Activated CD8-positive, alpha-beta T cell treated with anti-CD3 and anti-CD28 coated beads for 36 hours (primary cell): ENCODE results near the gene ESYT3. TPM values are rescaled to one million over a fixed set of nuclear protein-coding genes. Genes with fewer than 3 reads are reported as not detected.
"Not testable (repeated sequence)": the region's sequence is repeated elsewhere in the genome, so short reads cannot be mapped to it uniquely, and the experiment has no call there.

ENCODE experiments used
- ATAC-seq: fragments of 200-7000 bp; cut with Tn5 transposase; one replicate; pipeline ENCODE4 v1.10.0; 2021; ENCODE audit warnings: mild to moderate bottlenecking, moderate library complexity
- CTCF ChIA-PET: fragments of 350-600 bp; sonication (Branson Sonifier 250); formaldehyde crosslinking; loops from one replicate; lab custom pipeline; 2021; ENCODE audit warnings: antibody characterized with exemption; lab: Charles Lee
- POLR2A ChIA-PET: fragments of 350-600 bp; sonication (Branson Sonifier 250); formaldehyde crosslinking; loops from one replicate; lab custom pipeline; 2021; ENCODE audit warnings: antibody characterized with exemption; lab: Charles Lee
- DNase-seq: peaks from one replicate; pipeline ENCODE4 v3.0.0-alpha.2; 2020
- H3K27ac Mint-ChIP-seq: one replicate; pipeline ENCODE4 v1.8.0; 2021; ENCODE audit warnings: mild to moderate bottlenecking, mixed read lengths
- H3K27me3 Mint-ChIP-seq: one replicate; pipeline ENCODE4 v1.8.0; 2021; ENCODE audit warnings: mixed read lengths
- H3K36me3 Mint-ChIP-seq: one replicate; pipeline ENCODE4 v1.8.0; 2021; ENCODE audit warnings: low read depth, mixed read lengths
- H3K4me1 Mint-ChIP-seq: one replicate; pipeline ENCODE4 v1.8.0; 2021; ENCODE audit warnings: low read depth, mixed read lengths
- H3K4me3 Mint-ChIP-seq: one replicate; pipeline ENCODE4 v1.8.0; 2021; ENCODE audit warnings: mild to moderate bottlenecking, moderate library complexity, mixed read lengths
- H3K9me3 Mint-ChIP-seq: one replicate; pipeline ENCODE4 v1.8.0; 2021; ENCODE audit warnings: mixed read lengths
- intact Hi-C: fragments of 100-400 bp; cut with micrococcal nuclease; formaldehyde crosslinking; loops from one replicate; pipeline ENCODE4 v1.10.0; 2022
- total RNA-seq, 2 experiments: library from RNA; stranded (reverse); gene quantifications; one replicate each; pipeline ENCODE4 v1.2.3, GENCODE V29; 2021
- TF ChIP-seq, protein P1 (sequence below): fragments of 200-600 bp; IDR thresholded peaks from one replicate; pipeline ENCODE4 v1.8.0; 2022; ENCODE audit warnings: antibody characterized with exemption, mild to moderate bottlenecking

Gene ESYT3
- total RNA-seq, 2 experiments from 2014 or later: 0.09 to 0.16 TPM

- no peak overlapping the region for H3K27ac Mint-ChIP-seq
- ChIA-PET POLR2A (interaction anchor here (1.0 kb wide), 1 partner anchor 12 kb away, joined by 3 read pairs; no protein-coding TSS in a partner anchor), CTCF (interaction anchor here (2.9 kb wide), 1 partner anchor 9 kb away, joined by 19 read pairs; no protein-coding TSS in a partner anchor)
- no peak overlapping the region for H3K4me3 Mint-ChIP-seq
- H3K9me3 Mint-ChIP-seq: no peaks in the 10 kb centered on the region
- H3K27me3 Mint-ChIP-seq: peaks cover 6% of the 10 kb centered on the region
- peaks cover 4% of the 10 kb centered on the region for H3K4me1 Mint-ChIP-seq
- no peak for ATAC-seq
- intact Hi-C loops: no loop called here
- no peak for DNase-seq
- no peaks in the 10 kb centered on the region for H3K36me3 Mint-ChIP-seq
- TF ChIP-seq, protein P1, sequence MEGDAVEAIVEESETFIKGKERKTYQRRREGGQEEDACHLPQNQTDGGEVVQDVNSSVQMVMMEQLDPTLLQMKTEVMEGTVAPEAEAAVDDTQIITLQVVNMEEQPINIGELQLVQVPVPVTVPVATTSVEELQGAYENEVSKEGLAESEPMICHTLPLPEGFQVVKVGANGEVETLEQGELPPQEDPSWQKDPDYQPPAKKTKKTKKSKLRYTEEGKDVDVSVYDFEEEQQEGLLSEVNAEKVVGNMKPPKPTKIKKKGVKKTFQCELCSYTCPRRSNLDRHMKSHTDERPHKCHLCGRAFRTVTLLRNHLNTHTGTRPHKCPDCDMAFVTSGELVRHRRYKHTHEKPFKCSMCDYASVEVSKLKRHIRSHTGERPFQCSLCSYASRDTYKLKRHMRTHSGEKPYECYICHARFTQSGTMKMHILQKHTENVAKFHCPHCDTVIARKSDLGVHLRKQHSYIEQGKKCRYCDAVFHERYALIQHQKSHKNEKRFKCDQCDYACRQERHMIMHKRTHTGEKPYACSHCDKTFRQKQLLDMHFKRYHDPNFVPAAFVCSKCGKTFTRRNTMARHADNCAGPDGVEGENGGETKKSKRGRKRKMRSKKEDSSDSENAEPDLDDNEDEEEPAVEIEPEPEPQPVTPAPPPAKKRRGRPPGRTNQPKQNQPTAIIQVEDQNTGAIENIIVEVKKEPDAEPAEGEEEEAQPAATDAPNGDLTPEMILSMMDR: no peak
Observed at GRCh38 chr3:138408751-138409570, 25.5 kb upstream of the ESYT3 start.

- DNase-seq (peak; percentile 24), ATAC-seq (peak; percentile 60)
- Mint-ChIP-seq H3K27me3 (peaks cover 5% of the 10 kb centered on the region), H3K4me1 (peaks cover 4% of the 10 kb centered on the region), H3K4me3 (no peak overlapping the region), H3K36me3 (no peaks in the 10 kb centered on the region), H3K27ac (no peak overlapping the region), H3K9me3 (no peaks in the 10 kb centered on the region)
- TF ChIP-seq, protein P1: no peak
- POLR2A ChIA-PET: no interaction called here
- CTCF ChIA-PET: interaction anchor here (0.9 to 1.4 kb wide), 3 partner anchors 16 to 514 kb away, joined by 3 to 4 read pairs (median 3); partner anchors contain the start of gene NME9
- intact Hi-C loops: no loop called here
Observed at GRCh38 chr3:138412821-138413551, 21.4 kb upstream of the ESYT3 start.

- POLR2A ChIA-PET, H3K9me3 Mint-ChIP-seq, ATAC-seq, H3K4me3 Mint-ChIP-seq, DNase-seq, H3K36me3 Mint-ChIP-seq, H3K27ac Mint-ChIP-seq, H3K27me3 Mint-ChIP-seq, H3K4me1 Mint-ChIP-seq: not testable (repeated sequence)
- intact Hi-C loops: loop anchor here (5.0 kb wide), 1 partner anchor 506 kb away; no protein-coding TSS in a partner anchor
- CTCF ChIA-PET: interaction anchor here (1.1 to 5.0 kb wide), 5 partner anchors 8 to 508 kb away, joined by 3 to 39 read pairs (median 19); no protein-coding TSS in a partner anchor
Observed at GRCh38 chr3:138416236-138416635, 18.2 kb upstream of the ESYT3 start.

DNA sequence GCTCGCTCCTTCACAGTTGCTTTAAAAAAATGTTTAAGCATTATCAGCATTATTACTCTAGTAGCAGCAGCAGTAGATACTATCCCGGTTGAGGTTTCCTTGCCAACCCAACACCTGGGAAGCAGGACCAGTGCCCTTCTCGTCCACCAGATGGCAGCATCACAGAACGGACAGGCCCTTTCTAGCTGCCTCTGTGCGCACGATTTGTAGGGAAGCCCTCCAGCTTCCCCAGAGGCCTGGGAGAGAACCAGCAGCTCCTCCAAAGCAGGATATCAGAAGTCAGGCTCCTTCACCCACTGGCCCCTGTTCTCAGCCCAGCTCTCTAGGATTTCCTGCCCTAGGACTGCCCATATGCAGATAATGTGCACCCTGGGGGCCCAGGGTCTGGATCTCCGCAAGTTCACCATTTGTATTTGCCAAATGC lies 16.8 kb upstream of the ESYT3 start:
- DNase-seq (peak; percentile 77), ATAC-seq (peak; percentile 87)
- Mint-ChIP-seq H3K27ac (no peak overlapping the region), H3K4me1 (peaks cover 4% of the 10 kb centered on the region), H3K27me3 (peaks cover 5% of the 10 kb centered on the region), H3K9me3 (no peaks in the 10 kb centered on the region), H3K4me3 (no peak overlapping the region), H3K36me3 (no peaks in the 10 kb centered on the region)
- TF ChIP-seq, protein P1: peak; percentile 80
- CTCF ChIA-PET: interaction anchor here (0.6 to 5.0 kb wide), 33 partner anchors 9 to 542 kb away, joined by 3 to 39 read pairs (median 4); partner anchors contain the start of genes CEP70 and ESYT3
- intact Hi-C loops: loop anchor here (5.0 kb wide), 1 partner anchor 505 kb away; no protein-coding TSS in a partner anchor
- POLR2A ChIA-PET: no interaction called here

DNA sequence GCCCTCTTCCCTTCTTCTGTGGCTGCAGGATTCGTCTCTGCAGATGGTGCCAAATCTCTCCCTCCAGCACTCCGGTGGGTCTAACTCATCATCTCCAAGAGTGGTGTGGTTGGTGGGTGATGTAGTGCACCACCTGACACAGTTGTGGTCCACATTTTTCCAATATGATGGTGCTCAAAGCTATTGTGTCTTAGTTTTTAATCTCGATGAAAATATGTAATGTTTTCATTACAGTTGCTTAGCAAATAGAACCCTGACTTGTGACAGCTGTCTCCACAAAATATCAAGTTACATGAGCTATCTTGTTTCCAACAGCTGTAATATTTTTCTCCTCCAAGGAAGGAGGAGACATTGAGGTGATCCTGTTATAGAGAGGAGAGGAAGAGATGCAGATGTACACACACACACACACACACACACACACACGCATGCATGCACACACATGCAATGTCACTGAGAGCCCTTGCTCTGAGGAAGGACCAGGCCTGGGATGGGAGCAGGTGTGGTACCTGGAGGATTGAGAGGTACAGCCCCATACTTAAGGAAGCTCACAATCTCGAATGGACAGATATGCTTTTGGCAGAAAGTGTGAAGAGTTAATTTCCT lies 15.7 kb upstream of the ESYT3 start:
- TF ChIP-seq, protein P1: no peak
- intact Hi-C loops: loop anchor here (5.0 kb wide), 1 partner anchor 504 kb away; no protein-coding TSS in a partner anchor
- ChIA-PET CTCF (interaction anchor here (1.4 to 5.0 kb wide), 6 partner anchors 10 to 505 kb away, joined by 5 to 39 read pairs (median 18); partner anchors contain the start of genes CEP70 and ESYT3), POLR2A (interaction anchor here (0.7 kb wide), 1 partner anchor 16 kb away, joined by 3 read pairs; the partner anchor contains the start of gene ESYT3)
- no peak for DNase-seq
- H3K9me3 Mint-ChIP-seq: no peaks in the 10 kb centered on the region
- no peak overlapping the region for H3K4me3 Mint-ChIP-seq
- no peaks in the 10 kb centered on the region for H3K4me1 Mint-ChIP-seq
- ATAC-seq: no peak
- peaks cover 5% of the 10 kb centered on the region for H3K27me3 Mint-ChIP-seq
- H3K27ac Mint-ChIP-seq: no peak overlapping the region
- H3K36me3 Mint-ChIP-seq: no peaks in the 10 kb centered on the region
